Activated CD4-positive, alpha-beta T cell treated with anti-CD3 and anti-CD28 coated beads, Interleukin-2, amount 50 U/mL, for 48 hours (primary cell): ENCODE results near the gene S100A14.

Experiments used
- DNase-seq, 2 experiments: peaks; one replicate each; pipeline ENCODE4 v3.0.0-alpha.2; 2020

S100A14 gene

DNA sequence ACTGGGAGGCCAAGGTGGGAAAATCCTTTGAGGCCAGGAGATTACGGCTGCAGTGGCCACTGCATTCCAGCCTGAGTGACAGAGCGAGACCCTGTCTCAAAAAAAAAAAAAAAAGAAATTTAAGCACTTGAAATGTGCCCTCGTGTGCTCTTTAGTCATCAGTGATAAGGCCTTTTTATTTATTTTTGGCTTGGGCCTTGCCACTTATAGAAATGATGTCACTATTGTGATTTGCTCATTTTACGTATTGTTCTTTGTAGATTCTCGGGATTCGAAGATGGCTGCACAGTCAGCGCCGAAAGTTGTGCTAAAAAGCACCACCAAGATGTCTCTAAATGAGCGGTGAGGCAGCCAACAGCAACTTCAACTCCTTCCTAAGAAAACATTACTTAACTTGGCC, 20.2 kb upstream of the S100A14 start:
- DNase-seq, result no peak

- no peak for DNase-seq
Observed at GRCh38 chr1:153635872-153636271, 19.7 kb upstream of the S100A14 start.

DNA sequence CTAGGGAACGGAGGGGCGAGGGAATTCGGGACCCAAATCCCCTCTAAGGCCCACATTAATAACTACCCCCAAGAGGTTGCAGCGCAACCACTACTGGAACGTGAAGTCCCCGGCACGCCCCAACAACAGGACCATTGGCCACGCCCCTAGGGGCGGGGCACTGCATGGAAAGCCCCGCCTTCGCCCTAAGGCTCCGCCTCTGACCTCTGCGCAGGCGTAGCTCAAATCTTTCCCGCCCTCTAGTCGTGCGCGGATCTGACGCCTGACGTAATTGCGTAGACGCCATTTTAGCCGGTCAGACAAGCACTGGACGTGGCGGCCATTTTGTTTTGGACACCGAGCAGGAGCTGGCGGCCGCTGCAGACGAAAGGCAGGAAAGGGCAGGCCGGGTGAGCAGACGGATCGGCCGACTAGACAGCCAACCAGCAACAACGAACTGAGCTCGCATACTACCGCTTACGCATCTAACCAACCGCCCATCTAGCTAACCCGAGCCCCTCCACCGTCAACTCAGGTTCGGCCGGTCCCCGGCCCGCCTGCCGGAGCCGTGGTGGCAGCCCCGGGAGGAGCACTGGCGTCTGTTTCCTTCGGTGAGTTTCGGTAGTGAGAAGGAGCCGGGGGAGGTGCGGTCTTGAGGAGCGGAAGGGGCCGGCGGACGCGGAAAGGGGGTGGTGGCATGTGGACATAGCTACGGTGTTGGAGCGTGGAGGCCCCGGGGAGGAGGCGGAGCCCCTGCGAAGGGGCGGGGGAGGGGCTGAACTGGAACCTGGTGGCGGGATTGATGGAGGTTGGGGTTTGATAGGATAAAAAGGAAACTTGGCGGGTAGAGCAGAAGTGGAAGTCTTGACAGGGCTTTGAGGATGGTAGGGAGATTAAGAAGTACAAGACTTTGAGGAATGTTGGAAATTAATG, 17.9 kb upstream of the S100A14 start, which contains the start of gene CHTOP:
Gene CHTOP (plus strand): TSS at position 313 of the 912 bp plus-strand sequence. CDS start 2,523 bp downstream, outside the sequence.
- peak; percentile 94 to 97 for DNase-seq

DNA sequence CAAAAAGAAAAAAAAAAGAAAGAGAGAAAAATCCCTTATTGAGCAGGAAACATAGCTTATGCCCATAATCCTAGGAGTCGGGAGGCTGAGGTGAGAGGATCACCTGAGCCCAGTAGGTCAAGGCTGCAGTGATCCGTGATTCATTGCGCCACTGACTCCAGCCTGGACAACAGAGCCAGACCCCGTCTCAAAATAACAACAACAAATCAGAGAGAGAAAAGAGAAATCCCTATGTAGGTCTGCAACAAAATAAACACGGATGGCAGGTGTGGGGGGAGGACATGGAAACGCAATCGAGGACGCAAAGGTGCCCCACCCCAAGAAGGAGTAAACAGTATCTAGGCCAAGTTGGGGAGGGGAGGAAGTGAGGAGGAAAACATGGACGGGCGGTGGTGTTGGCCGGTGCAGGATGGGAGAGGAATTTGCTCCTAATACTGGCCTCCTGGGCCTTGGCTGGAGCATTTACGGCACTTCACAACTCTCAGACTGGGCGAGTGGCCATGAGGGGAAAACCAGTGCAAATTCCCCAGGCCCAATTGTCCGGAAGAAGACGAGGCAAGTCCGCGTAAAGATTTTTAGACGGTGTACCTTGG, 17.1 kb upstream of the S100A14 start:
- no peak for DNase-seq

GRCh38 chr1:153631047-153632022, 15.2 kb upstream of the S100A14 start:
- peak in 1 of 2 experiments; percentile 29 for DNase-seq

DNA sequence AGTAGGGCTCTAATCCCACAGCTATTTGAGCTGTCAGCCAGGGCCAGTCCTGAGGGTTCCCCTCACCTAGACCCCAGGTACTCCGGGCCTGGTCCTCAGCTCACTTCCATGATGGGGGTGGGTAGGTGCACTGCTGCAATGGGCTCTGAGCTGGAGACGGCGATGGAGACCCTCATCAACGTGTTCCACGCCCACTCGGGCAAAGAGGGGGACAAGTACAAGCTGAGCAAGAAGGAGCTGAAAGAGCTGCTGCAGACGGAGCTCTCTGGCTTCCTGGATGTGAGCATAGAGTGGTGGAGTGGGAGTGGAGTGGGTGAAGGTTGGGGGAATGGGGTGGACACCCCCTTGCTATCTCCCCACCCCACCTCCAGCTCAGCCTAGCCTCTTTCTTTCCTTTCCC, 14.3 kb upstream of the S100A14 start:
- no peak for DNase-seq

- DNase-seq, result no peak
Observed at GRCh38 chr1:153629971-153630370, 13.8 kb upstream of the S100A14 start.

DNA sequence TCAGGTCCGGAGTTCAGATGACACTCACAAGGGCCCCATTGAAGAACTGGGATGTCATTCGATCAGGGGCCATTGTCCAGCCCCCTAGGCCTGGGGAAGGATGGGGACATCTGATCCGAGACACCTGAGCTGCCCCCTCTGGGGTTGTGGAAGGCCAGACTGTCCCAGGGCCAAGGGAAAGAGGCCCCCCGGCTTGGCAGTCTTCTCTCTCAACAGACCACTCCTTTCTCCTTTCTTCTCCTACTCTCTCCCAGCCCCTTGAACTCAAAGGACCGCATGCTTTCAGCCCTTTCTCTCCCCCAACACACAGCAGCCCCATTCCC, 13.2 kb upstream of the S100A14 start:
- DNase-seq, result no peak

GRCh38 chr1:153628638-153629342, 12.7 kb upstream of the S100A14 start:
- DNase-seq, result no peak

GRCh38 chr1:153627715-153628626, 11.8 kb upstream of the S100A14 start, which contains the start of gene S100A1:
Gene S100A1 (plus strand): TSS chr1:153628434. CDS start chr1:153630522, 2,088 bp downstream.
- DNase-seq, result no peak

DNA sequence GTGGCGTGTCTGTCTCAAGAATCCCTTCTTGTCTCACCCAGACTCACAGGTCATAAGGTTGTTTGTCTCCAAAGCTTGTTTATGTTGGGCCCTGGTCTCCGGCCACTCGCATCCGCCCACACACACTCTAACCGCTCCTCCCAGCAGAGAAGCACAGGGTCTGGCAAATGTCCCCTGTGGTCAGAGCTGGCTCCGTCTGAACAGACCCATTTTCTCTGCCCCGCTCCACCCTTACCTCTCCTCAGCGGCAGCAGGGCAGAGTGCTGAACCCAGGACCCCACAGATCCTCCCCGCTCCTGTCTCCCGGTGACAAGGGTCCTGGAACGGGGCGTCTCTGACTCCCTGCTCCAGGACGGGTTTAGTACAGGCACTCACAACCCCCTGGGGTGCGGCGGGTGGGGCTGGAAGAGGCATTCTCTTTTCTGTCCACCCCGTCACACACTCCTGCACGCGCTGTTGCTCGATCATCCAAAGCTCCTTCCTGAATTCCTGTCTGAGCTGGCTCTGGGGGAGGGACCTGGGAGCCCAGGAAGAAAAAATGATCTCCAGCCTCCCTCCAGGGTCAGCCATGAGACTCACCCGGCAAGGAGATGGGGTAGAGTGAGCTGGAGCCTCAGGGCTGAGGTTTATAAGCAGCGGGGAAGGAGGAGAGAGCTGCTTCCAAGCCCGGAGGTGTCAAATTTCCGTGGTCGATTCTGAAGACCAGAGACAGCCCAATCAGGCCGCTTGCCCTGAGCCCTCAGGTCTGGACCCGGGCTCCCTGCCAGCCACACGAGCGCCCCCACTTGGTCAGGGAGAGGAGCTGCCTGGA, 11.0 kb upstream of the S100A14 start, which contains the start of gene S100A13:
Gene S100A13 (minus strand): TSS at position 602 of the 811 bp plus-strand sequence. CDS start 1,033 bp downstream, outside the sequence.
- DNase-seq, result no peak

DNA sequence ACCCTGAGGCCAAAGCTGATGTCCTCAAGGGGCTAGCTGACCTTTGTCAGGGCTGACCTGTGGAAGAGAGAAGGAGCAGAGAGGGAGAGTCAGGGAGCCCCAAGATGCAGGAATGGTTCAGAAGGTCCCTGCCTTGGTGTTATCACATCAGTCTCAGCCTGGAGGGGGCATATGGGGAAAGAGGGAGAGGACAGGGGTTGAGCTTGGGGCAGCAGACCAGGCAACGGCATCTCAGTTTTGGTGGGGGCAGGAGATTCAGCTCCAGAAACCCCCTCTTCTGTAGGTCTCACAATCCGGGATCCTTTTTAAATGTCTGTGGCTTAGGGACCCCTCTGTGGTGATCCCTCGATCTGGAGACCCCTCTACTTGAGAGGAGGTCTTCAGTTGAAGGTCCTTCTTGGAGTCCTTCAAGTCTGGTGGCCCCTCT, 10.4 kb upstream of the S100A14 start:
- DNase-seq, result no peak

GRCh38 chr1:153624965-153625611, 9.0 kb upstream of the S100A14 start:
- no peak for DNase-seq

DNA sequence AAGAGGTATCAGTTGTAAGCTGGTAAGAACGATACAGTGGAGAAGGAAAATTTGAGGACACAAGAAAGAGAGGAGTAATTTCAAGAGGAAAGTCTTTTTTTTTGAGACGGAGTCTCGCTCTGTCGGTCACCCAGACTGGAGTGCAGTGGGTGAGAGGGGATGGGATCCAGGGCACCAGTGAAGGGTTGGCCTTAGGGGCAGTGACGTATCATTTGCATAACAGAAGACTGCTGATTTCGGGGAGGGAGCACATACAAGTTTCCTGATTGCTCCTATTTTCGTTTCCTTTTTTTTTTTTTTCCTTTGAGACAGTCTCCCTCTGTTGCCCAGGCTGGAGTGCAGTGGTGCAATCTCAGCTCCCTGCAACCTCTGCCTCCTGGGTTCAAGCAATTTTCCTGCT, 7.0 kb upstream of the S100A14 start:
- no peak for DNase-seq

- no peak for DNase-seq
Observed at GRCh38 chr1:153619171-153619570, 3.0 kb upstream of the S100A14 start.

DNA sequence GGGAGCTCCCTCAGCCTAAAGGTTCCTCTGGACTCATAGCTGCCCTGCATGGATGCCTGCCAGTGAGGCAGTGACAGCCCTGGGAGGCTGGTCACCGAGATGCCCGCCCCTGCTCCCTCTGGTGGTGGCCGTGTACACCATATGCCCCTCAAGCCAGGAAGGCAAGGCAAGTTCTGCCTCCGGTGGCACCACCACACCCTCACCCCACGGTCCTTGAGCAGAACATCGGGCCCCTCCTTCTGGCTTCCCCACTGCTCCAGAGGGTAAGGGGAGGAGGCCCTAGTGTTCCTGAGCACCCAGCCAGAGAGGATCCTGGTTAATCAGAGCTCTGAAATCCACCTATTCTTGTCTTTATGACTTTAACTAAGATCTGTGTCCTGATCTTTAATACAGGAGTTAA, 1.5 kb upstream of the S100A14 start:
- DNase-seq, result peak; percentile 77 to 82

GRCh38 chr1:153616917-153617311, 789 bp upstream of the S100A14 start:
- DNase-seq, result no peak

DNA sequence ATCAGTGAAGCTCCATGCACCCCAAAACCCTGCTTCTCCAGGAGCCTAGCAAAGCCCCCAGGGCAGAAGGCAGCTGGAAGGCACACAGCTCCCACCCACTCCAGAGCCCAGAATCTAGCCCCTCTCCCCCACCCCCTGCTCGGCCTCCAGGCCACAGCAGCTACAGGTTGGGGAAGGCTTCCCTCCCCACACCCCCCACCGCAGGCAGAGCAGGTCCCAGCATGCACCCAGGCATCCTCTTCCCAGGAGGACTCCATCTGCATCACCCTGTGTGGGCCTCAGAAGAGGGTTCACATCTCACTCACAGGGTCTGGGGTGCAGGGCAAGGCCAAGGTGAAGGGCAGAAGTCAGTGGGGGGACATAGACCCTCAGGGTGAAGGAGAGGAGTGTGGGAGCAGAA, 719 bp downstream of the S100A14 start:
- DNase-seq, result no peak

DNA sequence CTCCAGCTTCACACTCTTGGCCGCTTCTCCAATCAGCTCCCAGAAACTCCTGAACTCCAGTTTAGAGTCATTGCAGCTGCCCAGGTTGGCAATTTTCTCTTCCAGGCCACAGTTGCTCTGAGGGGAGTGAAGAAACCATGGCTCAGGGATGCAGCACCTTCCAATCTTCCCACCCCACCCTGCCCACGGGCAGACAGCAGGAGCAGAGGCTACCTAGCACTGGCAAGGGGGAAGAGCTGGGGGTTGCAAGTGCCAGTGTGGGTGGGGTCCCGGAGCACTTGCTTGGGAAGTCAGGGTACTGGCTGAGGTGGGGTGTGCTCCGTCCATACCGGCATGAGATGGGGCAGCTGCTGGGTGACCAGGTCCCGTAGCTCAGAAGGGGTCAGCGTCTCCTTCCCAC, 1.2 kb downstream of the S100A14 start:
- DNase-seq, result no peak
